OCI-LY1 (cell line): Measurements from ENCODE around the gene FOXB1.

ENCODE experiments used
- EZH2 ChIP-seq: fragments of 200-600 bp; sonication (generic), shearing (Covaris generic); IDR thresholded peaks from 2 replicates; pipeline ENCODE4 v1.8.0; 2017; ENCODE audit warnings: borderline replicate concordance, mixed run types, mild to moderate bottlenecking, antibody characterized with exemption, low read length, moderate library complexity, mixed read lengths
- TF ChIP-seq, protein P1 (sequence below): fragments of 200-600 bp; sonication (generic), shearing (Covaris generic); IDR thresholded peaks from 2 replicates; pipeline ENCODE4 v1.5.1; 2017; ENCODE audit warnings: mild to moderate bottlenecking, antibody characterized with exemption, low read length, moderate library complexity, mixed read lengths

DNA sequence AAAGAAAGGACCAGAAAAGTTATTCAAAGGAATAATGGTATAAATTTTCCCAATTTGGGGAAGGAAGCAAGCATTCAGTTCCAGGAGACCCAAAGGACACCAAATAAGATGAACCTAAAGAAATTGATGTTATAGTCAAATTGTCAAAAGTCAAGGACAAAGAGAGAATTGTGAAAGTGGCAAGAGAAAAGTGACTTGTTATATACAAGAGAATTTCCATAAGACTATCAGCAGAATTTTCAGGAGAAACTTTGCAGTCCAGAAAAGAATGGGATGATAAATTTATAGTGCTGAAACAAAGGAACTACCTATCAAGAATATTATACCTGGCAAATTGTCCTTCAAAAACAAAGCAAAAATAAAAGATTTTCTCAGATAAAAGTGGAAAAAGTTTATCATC is 43.8 kb upstream of the FOXB1 start:
- TF ChIP-seq, protein P1, sequence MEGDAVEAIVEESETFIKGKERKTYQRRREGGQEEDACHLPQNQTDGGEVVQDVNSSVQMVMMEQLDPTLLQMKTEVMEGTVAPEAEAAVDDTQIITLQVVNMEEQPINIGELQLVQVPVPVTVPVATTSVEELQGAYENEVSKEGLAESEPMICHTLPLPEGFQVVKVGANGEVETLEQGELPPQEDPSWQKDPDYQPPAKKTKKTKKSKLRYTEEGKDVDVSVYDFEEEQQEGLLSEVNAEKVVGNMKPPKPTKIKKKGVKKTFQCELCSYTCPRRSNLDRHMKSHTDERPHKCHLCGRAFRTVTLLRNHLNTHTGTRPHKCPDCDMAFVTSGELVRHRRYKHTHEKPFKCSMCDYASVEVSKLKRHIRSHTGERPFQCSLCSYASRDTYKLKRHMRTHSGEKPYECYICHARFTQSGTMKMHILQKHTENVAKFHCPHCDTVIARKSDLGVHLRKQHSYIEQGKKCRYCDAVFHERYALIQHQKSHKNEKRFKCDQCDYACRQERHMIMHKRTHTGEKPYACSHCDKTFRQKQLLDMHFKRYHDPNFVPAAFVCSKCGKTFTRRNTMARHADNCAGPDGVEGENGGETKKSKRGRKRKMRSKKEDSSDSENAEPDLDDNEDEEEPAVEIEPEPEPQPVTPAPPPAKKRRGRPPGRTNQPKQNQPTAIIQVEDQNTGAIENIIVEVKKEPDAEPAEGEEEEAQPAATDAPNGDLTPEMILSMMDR = no peak
- no peak for TF ChIP-seq EZH2
